NCI-H1436 (cell line): Measurements from ENCODE around the gene LDLRAP1.

Source experiments
- DNase-seq: peaks from one replicate; lab custom pipeline; 2025; lab: John Stamatoyannopoulos, UW

LDLRAP1 gene

DNA sequence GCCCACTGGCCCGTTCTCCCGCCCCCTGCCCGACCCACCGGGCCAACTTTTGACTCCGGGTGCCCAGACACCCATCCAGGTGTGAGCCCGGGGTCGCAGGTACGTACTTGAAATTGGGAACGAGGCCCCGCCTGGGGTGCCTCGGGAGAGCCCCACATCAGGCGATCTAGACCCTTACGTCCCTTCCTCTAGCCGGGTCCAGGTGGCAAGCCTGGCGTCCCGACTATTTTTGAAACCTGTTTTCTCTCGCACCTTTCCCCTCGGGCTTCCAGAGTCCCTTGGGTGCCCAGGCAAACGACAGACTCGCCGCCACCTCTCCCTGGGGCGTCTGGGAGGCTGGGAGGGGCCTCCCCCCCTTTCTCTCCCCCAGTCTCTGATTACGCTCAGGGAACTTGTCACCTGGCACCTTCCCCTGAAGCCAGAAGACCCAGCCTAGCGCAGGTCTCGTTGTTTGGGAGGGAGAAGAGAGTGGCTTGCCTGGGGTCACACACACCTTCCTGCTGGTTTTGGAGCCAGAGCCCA is 898 bp downstream of the LDLRAP1 start:
- peak; percentile 50 for DNase-seq

DNA sequence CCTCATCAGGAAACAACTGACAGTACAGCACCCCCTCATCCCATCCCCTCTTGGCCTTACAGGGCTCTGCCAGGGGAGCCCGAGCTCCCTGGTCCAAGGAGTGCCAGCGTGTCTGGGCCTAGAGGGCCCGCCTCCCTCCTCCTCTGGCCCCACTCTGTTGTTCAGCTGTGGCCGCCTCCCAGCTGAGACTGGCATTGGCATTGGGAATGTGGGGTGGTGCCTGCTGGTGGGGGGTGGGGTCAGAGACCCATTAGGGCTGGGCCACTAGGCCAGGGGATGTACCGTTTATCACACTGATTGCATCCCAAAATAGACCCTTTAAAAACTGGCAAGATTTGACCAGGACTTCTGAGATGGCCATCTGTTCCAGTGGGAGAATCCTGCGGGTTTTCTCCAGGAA is 1.4 kb downstream of the LDLRAP1 start:
- DNase-seq, result no peak

DNA sequence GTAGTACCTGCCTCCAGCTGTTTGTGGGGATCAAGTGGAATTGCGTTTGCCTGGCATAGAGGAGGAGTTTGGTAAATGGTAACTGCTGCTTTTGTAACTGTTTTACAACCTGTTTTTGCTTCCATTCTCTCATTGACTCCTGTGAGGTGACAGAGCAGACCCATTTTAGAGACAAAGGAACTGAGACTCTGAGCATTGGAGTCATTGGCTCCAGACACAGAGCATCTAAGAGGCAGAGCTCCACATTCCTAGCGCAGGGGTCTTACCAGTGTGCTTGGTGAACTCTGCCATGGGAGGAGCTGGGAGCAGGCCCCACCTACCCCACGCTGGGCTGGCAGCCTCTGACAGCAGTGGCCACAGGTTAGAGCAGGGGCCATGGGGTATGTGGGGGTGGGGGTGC is 2.4 kb downstream of the LDLRAP1 start:
- DNase-seq, result no peak

DNA sequence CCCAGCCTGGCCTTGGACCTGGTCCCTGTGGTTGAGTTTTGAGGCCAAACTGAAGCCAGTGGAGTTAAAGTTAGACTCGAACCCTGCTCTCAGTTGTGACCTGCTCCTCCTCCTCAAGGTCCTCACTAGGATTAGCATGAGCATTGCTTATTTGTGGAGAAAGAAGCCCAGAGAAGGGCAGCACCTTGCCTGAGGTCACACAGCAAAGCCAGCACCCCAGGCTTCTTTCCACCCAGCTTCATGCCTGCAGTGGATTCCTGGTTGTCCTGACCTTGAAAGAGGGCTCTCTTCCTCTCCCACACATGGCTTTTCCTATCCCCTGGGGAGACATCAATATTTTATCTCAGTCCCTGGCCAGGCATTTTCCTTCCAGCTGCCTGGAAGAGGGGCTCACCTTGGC is 2.8 kb downstream of the LDLRAP1 start:
- DNase-seq, result no peak

DNA sequence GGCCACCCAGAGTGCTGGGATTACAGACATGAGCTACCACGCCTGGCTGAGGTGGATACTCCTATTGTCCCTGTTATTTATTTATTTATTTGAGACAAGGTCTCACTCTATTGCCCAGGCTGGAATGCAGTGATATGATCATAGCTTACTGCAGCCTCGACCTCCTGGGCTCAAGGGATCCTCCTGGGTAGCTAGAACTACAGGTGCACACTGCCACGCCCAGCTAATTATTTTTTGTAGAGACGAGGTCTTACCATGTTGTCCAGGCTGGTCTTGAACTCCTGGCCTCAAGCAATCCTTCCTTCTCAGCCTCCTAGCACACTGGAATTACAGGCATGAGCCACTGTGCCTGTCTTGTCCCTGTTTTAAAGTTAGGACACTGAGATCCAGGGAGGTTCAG is 5.2 kb downstream of the LDLRAP1 start:
- no peak for DNase-seq

DNA sequence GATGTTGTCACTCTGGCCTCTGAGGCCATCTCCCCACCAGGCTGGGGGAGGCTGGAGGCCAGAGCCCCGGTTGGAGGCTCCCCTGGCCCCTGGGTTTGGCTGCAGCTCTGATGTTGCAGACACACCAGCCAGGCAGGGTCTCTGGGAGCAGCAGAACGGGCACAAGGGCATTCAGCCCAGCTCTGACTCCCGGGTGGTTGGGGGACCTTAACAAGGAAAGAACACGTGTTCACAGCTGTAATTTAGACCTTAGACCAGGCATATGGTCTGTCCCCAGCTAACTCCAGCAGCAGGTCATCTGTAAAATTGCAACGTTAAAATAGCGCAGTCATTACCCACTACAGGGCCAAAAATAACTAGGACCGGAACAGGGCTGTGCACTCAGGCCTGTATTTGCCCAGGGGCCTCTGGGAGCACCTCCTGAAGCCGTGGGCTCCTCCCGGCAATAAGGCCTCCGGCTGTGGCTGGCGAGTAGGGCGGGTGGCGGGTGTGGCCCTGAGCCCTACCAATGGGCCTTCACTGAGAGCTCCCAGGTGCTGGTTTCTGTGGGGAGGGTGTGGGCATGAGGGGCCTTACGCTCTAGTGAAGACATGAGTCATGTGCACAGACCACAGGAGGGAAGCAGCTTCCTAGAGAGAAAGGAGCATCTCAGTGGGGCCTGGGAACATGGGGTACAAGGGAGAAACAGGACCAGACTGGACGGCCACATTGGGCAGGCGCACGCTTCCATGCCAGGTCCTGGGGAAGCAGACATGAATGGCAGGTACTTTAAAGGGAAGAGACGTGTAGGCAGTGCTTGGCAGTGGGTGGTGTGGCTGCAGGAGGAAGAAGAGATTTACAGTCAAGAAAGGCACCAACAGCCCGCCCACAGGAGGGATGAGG is 6.1 kb downstream of the LDLRAP1 start:
- peak; percentile 46 for DNase-seq

DNA sequence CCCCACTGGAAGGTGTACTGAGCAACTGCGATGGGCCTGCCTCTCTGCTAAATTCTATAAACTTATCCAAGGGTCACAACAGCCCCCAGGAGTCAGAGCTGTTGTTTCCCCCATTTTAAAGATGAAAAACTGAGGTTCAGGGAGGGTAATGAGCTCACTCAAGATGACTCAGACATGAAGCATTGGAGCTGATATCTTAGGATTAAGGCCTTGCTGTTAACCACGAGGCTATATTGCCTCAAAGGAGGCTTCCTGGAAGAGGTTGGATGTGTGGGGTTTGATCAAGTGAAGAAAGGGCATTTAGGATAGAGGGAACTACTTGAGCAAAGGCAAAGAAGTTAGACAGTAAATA is 6.7 kb downstream of the LDLRAP1 start:
- DNase-seq, result no peak

DNA sequence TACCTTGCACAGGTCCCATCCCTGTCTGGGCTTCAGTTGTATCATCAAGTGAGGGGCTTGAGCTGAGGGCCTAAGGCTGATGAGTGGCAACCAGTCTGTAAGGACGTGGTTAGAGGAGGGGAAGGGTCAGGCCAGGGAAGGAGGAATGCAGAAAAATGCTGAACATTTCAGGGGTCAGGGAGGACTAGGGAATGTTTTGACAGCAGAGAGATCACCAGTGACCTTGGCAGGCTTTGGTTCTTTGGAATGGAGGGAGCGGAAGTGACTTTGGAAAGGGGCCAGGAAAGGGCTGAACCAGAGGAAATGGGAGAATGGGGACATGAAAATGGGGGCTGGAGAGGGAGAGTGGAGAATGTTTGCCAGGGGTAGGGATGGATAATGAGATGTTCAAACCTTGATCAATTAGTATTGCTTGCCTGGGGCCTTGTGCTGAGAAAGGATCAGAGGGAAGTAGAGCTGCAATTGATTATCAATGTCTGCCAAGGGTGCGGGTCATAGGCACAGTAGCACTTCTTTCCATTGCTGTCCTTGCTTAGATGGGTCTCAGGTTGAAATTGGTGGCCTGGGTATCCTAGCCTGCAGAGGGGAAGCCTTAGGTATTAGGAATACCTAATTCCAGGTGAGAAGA is 7.4 kb downstream of the LDLRAP1 start:
- DNase-seq, result no peak

DNA sequence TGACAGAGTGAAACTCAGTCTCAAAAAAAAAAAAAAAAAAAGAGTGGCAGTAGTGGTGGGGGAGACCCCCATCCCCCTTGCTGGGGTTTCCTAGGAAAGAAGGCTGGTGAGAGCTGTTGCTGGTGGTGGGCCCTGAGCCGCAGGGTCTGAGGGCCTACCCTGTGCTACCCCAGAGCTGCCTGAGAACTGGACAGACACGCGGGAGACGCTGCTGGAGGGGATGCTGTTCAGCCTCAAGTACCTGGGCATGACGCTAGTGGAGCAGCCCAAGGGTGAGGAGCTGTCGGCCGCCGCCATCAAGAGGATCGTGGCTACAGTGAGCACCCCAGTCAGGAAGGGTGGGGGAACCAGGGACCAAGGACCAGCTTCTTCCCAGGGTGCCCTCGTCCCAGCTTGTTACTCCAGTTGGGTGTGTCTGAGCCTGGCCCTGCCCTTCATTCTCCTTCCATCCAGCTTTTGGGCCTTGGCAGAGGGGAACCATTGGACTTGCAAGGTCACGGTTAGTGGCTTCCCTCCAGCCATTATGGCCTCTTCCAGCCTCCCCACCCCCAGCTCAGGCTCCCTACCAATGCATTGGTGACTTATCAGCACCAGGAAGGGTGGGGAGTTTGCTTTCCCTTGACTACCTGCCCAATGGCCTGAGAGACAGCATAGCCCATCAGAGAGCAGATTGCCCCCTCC is 10.5 kb downstream of the LDLRAP1 start:
- no peak for DNase-seq

DNA sequence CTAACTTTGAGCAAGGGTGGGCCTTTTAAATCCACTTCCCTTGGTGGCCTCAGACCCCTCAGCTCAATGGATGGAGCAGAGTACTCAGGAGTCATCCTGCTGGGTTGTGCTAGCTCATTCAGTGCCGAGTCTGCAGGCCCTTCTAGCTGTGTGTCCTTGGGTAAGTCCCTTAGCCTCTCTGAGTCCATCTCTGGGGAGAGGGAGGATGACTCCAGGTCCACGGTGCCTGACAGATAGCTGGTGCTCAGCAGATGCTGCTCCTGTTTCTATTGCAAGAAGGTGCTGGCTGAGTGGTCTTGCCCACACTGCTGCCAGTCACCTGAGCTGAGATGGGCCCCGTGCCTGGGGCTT is 11.0 kb downstream of the LDLRAP1 start:
- no peak for DNase-seq

DNA sequence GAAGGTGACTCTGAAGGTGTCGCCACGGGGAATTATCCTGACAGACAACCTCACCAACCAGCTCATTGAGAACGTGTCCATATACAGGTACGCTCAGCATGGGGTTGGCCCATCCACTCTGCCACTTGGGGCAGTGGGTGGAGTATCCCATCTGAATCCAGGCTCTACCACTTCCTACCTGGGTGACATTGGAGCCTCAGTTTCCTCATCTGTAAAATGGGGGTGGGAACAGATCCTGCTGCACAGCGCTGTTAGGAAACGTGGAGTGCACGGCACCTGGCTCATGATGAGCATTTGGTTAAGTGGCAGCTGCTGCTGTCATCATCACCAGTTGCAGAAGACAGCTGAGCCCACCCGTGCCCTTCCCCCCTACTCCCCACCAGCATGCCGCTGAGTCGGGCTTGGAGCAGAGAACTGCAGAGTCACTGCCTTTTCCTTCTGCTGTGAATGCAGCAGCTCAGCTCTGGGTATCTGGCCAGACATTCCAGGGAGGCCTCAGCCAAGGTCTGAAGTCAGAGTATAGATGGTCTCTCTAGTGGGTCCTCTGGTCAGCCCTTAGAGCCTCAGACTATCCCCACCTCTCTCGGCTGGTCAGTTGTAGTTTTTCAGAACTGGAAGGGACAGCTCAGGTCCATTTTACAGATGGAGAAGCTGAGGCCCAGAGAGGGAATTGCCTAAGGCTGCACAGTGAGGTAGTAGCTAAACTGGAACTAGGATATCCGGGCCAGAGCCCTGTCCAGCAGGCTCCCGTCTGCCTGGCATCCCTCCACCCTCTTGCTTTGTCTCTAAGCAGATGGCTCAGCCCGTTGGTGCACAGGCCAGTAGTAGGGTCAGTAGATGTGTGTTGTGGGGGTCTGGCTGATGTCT is 11.7 kb downstream of the LDLRAP1 start:
- no peak for DNase-seq

DNA sequence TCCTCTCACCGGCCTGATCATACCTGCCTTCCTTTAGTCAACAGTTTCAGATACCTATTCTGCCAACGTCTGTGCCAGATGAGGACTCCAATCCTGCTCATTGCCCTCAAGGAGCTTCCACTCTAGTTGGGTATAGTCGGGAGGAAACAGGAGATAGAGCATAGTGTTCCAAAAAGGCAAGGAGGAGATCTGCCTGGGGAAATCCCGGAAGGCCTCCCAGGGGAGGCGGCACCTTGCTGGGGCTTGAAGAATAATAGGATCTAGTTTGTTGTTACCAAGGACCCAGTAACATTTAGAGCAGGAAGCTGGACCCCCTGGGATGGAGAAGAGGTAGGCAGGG is 12.3 kb downstream of the LDLRAP1 start:
- DNase-seq, result no peak

DNA sequence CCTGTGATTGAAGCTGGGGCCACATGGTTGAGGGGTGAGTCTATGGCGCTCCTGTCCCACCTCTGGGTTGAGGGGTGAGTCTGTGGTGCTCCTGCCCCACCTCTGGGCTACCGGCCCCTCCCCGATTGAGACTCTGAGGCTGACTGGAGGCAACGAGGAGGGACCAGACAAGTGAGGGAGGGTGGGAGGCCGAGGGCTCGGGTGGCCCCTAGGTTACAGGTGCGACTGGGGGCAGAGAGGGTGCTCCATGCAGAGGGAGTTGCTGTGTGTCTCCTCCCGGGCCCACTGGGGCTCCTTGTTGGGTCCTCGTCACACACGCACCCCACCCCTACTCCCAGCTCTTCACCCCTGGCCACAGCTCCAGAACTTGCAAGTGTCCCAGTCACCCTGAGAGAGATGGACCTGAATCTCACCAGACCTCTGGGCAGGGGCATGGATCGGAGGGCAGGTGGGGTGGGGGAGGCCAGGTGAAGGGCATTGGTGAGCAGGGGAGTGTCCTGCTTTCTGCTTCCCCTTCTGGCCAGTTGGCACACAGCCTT is 12.8 kb downstream of the LDLRAP1 start:
- no peak for DNase-seq

DNA sequence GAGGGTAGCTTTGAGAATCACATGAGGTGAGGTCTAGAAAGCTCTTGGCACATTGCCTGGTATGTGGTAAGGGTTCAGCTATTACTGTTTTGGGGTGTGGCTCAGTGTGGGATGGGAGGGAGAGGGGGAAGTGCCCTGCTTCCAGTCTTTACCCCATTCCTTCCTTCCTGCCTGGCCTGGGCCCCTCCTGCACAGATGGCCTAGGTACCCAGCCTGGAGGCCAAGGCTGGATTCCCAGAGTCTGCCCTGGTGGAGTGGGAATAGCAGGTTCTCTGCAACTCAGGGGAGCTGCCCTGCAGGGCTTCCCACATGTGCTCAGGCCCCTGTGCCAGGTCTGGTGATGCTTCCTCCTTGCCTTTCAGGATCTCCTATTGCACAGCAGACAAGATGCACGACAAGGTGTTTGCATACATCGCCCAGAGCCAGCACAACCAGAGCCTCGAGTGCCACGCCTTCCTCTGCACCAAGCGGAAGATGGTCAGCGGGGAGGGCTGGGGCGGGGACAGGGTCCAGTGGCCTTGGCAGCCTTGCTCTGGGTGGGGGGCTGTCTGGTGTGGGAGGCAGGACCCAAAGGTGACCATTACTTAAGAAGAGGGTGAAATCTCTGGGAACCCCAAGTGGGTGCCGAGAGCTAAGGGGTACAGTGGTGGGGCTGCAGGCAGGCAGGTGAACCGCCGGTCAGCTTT is 13.5 kb downstream of the LDLRAP1 start:
- DNase-seq, result no peak

DNA sequence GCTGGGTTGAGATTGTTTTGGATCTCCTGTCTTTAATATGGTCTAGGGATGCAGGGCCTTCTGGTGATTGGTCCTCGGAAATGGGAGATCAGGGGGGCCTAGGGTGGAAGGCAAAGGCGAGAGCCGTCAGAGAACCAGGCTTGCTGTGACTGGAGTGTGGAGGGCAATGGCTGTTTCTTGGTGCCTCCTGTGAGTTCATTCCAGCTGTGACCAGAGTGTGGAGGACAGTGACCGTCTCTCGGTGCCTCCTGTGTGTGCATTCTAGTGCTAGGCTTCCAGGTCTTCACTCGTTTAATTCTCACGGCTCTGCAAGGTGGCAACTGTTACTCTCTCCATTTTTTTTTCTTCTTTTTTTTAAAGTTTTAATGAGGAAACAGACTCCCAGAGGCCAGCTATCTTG is 14.1 kb downstream of the LDLRAP1 start:
- no peak for DNase-seq

DNA sequence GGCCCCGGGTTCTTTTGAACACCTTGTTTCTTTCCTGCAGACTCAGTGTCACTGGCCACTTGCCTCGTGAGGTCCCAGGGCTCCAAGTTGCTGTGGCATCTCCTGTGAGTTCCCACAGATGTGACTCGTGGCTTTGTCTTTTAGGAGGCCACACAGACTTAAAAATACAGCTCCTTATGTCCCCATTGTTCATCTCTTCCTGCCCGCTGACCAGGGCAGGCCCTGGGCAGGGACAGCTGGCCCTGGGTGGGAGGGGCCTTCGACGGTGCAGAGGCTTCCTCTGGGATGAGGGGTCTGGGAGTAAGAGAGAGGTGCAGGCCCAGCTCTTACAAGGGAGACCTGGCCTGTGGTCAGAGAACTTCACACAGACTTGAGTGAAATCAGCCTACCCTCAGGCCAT is 15.6 kb downstream of the LDLRAP1 start:
- no peak for DNase-seq

DNA sequence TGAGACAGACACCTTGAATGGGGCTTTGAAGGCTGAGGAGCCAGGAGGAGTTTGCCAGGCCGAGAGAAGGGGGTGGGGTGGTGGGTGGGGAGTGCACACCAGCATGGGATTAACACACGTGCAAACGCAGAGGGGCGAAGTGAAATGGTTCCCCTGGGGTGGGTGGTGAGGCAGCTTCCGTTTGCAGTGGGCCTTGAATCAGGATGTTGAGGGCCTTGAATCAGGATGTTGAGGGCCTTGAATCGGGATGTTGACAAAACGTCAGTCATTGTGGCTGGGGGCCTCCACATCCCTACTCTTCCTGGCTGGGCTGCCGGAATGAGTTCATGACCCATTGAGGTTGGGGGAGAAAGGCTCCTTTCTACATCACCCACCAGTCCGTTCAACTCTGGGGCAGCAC is 16.6 kb downstream of the LDLRAP1 start:
- DNase-seq, result no peak

DNA sequence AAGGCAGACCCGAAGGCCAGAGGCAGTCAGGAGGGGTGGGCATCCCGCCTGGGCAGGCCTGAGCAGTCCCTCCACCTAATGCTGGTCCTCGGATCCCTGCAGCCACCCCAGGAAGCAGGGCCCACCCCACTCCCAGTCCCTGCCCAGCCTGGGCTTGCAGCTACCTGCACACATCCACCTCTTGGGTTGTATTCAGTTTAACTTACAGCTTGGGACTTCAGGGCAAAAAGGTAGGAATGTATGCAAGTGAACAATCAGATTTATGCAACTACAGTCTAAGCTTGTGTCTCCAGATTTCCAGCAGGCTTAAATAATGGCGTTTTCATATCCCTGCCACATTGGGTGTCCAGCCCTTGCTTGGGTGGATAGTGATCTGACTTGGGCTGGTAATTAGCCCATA is 17.4 kb downstream of the LDLRAP1 start:
- no peak for DNase-seq

DNA sequence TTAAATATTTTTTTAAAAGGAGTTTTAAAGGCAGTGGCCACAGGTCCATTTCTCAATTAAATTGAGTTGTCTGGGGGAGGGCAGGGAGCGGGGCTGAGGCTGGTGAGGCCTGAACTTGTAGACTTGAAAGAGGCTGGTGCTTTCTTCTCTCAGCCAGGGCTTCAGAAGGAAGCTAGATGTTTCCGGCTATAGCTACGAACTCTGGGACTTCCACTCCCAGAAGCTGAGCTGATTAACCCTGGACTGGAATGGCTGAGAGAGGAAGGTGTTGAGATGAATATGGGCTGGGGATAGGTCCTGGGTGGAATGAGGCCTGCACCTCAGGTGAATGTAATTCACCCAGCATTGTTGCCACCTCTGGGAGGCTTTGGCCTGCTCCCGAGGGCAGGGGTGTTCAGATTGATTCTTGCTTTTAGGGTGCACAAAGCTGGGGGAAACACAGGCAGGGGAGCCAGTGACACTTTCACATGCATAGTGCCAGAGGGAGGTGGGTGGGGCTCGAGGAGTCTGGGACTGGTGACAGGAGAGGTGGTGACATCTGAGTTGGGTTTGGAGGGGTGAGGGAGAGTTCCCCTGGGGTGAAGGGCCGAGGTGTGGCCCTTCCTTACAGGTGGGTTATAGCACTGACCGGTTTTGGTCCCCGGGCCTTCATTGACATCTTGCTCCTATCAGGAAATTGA is 18.2 kb downstream of the LDLRAP1 start:
- DNase-seq, result no peak

DNA sequence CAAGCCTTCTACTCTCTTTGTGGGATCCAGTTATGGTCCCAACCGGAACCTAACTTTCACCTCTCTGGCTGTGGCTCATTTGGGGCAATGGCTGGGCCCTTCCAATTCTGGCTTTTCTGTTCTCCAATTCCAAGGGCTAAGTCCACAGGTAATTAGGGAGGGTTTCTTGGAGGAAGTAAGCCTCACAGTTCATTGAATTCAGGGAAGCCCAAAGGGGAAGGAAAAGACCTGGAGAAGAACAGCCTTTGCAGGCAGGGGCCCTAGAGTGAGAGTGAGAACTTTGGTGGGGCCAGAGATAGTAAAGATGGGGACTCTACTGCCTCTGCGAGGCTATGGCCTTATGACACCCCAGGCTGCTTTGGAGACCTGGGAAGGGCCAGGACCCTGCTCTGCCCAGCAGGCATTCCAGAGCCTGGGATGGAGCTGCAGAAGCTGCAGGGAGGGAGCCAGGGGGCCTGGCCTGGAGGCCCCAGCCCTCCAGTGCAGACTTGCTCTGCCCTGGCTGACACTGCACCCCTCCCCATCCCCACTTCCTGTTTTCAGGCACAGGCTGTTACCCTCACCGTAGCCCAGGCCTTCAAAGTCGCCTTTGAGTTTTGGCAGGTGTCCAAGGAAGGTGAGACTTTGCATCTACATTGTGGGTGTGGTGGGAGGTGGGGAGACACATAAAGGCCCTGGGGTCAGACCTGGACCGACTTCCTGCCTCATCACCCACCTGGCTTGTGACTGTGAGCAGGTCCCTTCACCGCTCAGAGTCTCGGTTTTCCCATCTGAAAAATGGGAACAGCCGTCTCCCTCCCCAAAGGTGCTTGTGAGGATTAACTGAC is 18.9 kb downstream of the LDLRAP1 start:
- no peak for DNase-seq
